ENCODE measurements around the gene C22orf42.
"Not testable (repeated sequence)": the region's sequence is repeated elsewhere in the genome, so short reads cannot be mapped to it uniquely, and the experiment has no call there.

DNA sequence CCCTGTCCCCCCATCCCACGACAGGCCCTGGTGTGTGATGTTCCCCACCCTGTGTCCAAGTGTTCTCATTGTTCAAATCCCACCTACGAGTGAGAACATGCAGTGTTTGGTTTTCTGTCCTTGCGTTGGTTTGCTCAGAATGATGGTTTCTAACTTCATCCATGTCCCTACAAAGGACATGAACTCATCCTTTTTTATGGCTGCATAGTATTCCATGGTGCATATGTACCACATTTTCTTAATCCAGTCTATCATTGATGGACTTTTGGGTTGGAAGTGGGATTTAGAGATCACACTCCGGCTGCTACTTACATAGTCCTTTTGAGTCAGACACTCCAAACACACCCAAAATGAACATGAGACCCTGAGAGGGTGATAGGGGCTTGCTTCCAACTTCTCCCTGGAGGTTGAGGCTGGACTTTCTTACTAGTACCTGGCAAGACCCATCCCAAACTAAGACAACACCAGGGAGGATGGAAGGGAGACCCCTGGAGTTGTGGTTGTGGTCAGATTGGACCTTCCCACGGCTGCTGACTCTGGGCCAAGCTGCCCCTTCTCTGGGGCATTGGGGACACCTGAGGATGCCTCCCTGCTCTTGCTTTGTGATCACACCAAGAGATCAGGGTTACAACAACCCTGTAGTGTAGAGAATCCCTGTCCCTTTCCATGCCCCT is 38.6 kb upstream of the C22orf42 start:
- TF ChIP-seq, protein P1, sequence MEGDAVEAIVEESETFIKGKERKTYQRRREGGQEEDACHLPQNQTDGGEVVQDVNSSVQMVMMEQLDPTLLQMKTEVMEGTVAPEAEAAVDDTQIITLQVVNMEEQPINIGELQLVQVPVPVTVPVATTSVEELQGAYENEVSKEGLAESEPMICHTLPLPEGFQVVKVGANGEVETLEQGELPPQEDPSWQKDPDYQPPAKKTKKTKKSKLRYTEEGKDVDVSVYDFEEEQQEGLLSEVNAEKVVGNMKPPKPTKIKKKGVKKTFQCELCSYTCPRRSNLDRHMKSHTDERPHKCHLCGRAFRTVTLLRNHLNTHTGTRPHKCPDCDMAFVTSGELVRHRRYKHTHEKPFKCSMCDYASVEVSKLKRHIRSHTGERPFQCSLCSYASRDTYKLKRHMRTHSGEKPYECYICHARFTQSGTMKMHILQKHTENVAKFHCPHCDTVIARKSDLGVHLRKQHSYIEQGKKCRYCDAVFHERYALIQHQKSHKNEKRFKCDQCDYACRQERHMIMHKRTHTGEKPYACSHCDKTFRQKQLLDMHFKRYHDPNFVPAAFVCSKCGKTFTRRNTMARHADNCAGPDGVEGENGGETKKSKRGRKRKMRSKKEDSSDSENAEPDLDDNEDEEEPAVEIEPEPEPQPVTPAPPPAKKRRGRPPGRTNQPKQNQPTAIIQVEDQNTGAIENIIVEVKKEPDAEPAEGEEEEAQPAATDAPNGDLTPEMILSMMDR (IDR thresholded peaks at IDR 0.05 in 4 of 5, conservative IDR thresholded peaks at IDR 0.05 in 1 of 5) = not testable (repeated sequence)
- not testable (repeated sequence) for TF ChIP-seq POLR2A (IDR thresholded peaks at IDR 0.05)
